H9 (cell line): ENCODE results near the gene TUBB1. TPM values are rescaled to one million over a fixed set of nuclear protein-coding genes. Genes with fewer than 3 reads are reported as not detected.

Source experiments
- DNase-seq: peaks from one replicate; pipeline ENCODE4 v3.0.0-alpha.2; 2017
- H2AFZ ChIP-seq: one replicate; pipeline ENCODE4 v1.6.1; 2013; ENCODE audit warnings: mild to moderate bottlenecking, low read length, control low read depth, moderate library complexity
- H2AK5ac ChIP-seq: 2 replicates; pipeline ENCODE4 v1.6.1; 2013; ENCODE audit warnings: low read length, control low read depth, mixed read lengths; ENCODE audit not compliant: insufficient read length
- H2BK120ac ChIP-seq: one replicate; pipeline ENCODE4 v1.6.1; 2013; ENCODE audit warnings: low read depth, mild to moderate bottlenecking, low read length, control low read depth, inconsistent platforms; ENCODE audit not compliant: poor library complexity, severe bottlenecking
- H2BK12ac ChIP-seq: 2 replicates; pipeline ENCODE4 v1.6.1; 2013; ENCODE audit warnings: low read length, control low read depth, mixed read lengths, low read depth; ENCODE audit not compliant: insufficient read length
- H2BK15ac ChIP-seq: 2 replicates; pipeline ENCODE4 v1.6.1; 2013; ENCODE audit warnings: low read depth, low read length, control low read depth
- H2BK20ac ChIP-seq: one replicate; pipeline ENCODE4 v1.6.1; 2013; ENCODE audit warnings: low read depth, mild to moderate bottlenecking, low read length, control low read depth, inconsistent platforms; ENCODE audit not compliant: poor library complexity, severe bottlenecking
- H2BK5ac ChIP-seq: 2 replicates; pipeline ENCODE4 v1.6.1; 2013; ENCODE audit warnings: low read length, control low read depth, mixed read lengths; ENCODE audit not compliant: insufficient read length
- H3K14ac ChIP-seq: 2 replicates; pipeline ENCODE4 v1.6.1; 2013; ENCODE audit warnings: low read length, control low read depth; ENCODE audit not compliant: insufficient read depth
- H3K18ac ChIP-seq: 2 replicates; pipeline ENCODE4 v1.6.1; 2013; ENCODE audit warnings: low read depth, mild to moderate bottlenecking, mixed read lengths, low read length, control low read depth; ENCODE audit not compliant: insufficient read length
- H3K23ac ChIP-seq: 2 replicates; pipeline ENCODE4 v1.6.1; 2013; ENCODE audit warnings: low read length, control low read depth, mixed read lengths, low read depth; ENCODE audit not compliant: insufficient read length
- H3K23me2 ChIP-seq: 2 replicates; pipeline ENCODE4 v1.6.1; 2013; ENCODE audit warnings: low read depth, mild to moderate bottlenecking, mixed read lengths, low read length, control low read depth; ENCODE audit not compliant: insufficient read length, poor library complexity, severe bottlenecking
- H3K27ac ChIP-seq: 2 replicates; pipeline ENCODE4 v1.5.1; 2013; ENCODE audit warnings: low read length, control low read depth, mixed read lengths, low read depth; ENCODE audit not compliant: insufficient read length
- H3K27me3 ChIP-seq: 2 replicates; pipeline ENCODE4 v1.6.1; 2013; ENCODE audit warnings: low read length, control low read depth, inconsistent platforms; ENCODE audit not compliant: insufficient read depth
- H3K4ac ChIP-seq: 2 replicates; pipeline ENCODE4 v1.6.1; 2013; ENCODE audit warnings: low read depth, mild to moderate bottlenecking, control low read depth, inconsistent platforms, low read length, moderate library complexity
- H3K4me1 ChIP-seq: 2 replicates; pipeline ENCODE4 v1.6.1; 2013; ENCODE audit warnings: low read length, control low read depth, inconsistent platforms; ENCODE audit not compliant: insufficient read depth
- H3K4me2 ChIP-seq: 2 replicates; pipeline ENCODE4 v1.6.1; 2013; ENCODE audit warnings: low read length, control low read depth, mixed read lengths; ENCODE audit not compliant: insufficient read length, insufficient read depth
- H3K56ac ChIP-seq: 2 replicates; pipeline ENCODE4 v1.6.1; 2013; ENCODE audit warnings: low read depth, mild to moderate bottlenecking, mixed read lengths, low read length, control low read depth; ENCODE audit not compliant: insufficient read length
- H3K79me1 ChIP-seq: 2 replicates; pipeline ENCODE4 v1.6.1; 2013; ENCODE audit warnings: low read depth, mild to moderate bottlenecking, moderate library complexity, low read length, control low read depth, inconsistent platforms; ENCODE audit not compliant: insufficient read depth, poor library complexity, severe bottlenecking
- H3K79me2 ChIP-seq: 2 replicates; pipeline ENCODE4 v1.6.1; 2013; ENCODE audit warnings: low read length, control low read depth, inconsistent platforms; ENCODE audit not compliant: insufficient read depth
- H3K9ac ChIP-seq: 2 replicates; pipeline ENCODE4 v1.6.1; 2013; ENCODE audit warnings: low read length, control low read depth, mixed read lengths; ENCODE audit not compliant: insufficient read length; ENCODE audit errors: extremely low read depth
- H3K9me3 ChIP-seq: one replicate; pipeline ENCODE4 v1.6.1; 2013; ENCODE audit warnings: low read depth, low read length, inconsistent platforms; ENCODE audit not compliant: control insufficient read depth
- H3T11ph ChIP-seq: one replicate; pipeline ENCODE4 v1.6.1; 2013; ENCODE audit warnings: mild to moderate bottlenecking, low read length, control low read depth, inconsistent platforms
- H4K20me1 ChIP-seq: one replicate; pipeline ENCODE4 v1.6.1; 2013; ENCODE audit not compliant: control insufficient read depth, insufficient read length, insufficient read depth
- H4K5ac ChIP-seq: 2 replicates; pipeline ENCODE4 v1.6.1; 2013; ENCODE audit warnings: low read depth, mild to moderate bottlenecking, mixed read lengths, low read length, control low read depth; ENCODE audit not compliant: insufficient read length
- H4K8ac ChIP-seq: replicated peaks from 2 replicates; pipeline ENCODE4 v1.6.1; 2013; ENCODE audit warnings: low read length, control low read depth, mixed read lengths, low read depth; ENCODE audit not compliant: insufficient read length
- H4K91ac ChIP-seq: 2 replicates; pipeline ENCODE4 v1.6.1; 2013; ENCODE audit warnings: low read depth, mild to moderate bottlenecking, moderate library complexity, mixed read lengths, low read length, control low read depth; ENCODE audit not compliant: insufficient read length
- H3K27ac Mint-ChIP-seq, 3 experiments: 2 replicates in 2 of 3; 3 replicates in 1 of 3; pipeline ENCODE4 v1.8.0; 2020 to 2021; ENCODE audit warnings: mixed read lengths in 3 of 3, mild to moderate bottlenecking in 1 of 3, moderate library complexity in 1 of 3
- H3K27me3 Mint-ChIP-seq: 2 replicates; pipeline ENCODE4 v1.8.0; 2021; ENCODE audit warnings: low read depth, mild to moderate bottlenecking, moderate library complexity, mixed read lengths
- H3K36me3 Mint-ChIP-seq, 3 experiments: 2 replicates in 2 of 3; 3 replicates in 1 of 3; pipeline ENCODE4 v1.8.0; 2020 to 2021; ENCODE audit warnings: low read depth in 3 of 3, mixed read lengths in 3 of 3; ENCODE audit not compliant: insufficient read depth in 1 of 3
- H3K4me1 Mint-ChIP-seq, 2 experiments: 2 replicates each; pipeline ENCODE4 v1.8.0; 2020; ENCODE audit warnings: mixed read lengths in 2 of 2
- H3K4me3 Mint-ChIP-seq, 2 experiments: 2 replicates in 1 of 2; 3 replicates in 1 of 2; pipeline ENCODE4 v1.8.0; 2020 to 2021; ENCODE audit warnings: mild to moderate bottlenecking in 2 of 2, mixed read lengths in 2 of 2, moderate library complexity in 1 of 2
- H3K9me3 Mint-ChIP-seq, 2 experiments: 2 replicates in 1 of 2; 3 replicates in 1 of 2; pipeline ENCODE4 v1.8.0; 2020; ENCODE audit warnings: mild to moderate bottlenecking in 2 of 2, mixed read lengths in 2 of 2, moderate library complexity in 1 of 2
- WGBS: extraction: QIAGEN DNeasy Blood & Tissue Kit; methylation state at CpG from one replicate; pipeline ENCODE4 v1.1.7; 2013; ENCODE audit warnings: missing lambda C conversion rate, low lambda C conversion rate, mixed read lengths; ENCODE audit not compliant: insufficient read length; ENCODE audit errors: extremely low coverage; 5-methylcytosine and 5-hydroxymethylcytosine counted together
- total RNA-seq: library from RNA; stranded (reverse); gene quantifications from 2 replicates; pipeline ENCODE4 v1.2.1, GENCODE V29; 2021
- TF ChIP-seq, protein P1 (sequence below): fragments of 200-600 bp; sonication (generic); conservative IDR thresholded peaks from 3 replicates; pipeline ENCODE4 v1.8.0; 2021; ENCODE audit warnings: antibody characterized with exemption, mild to moderate bottlenecking

TUBB1 gene
- total RNA-seq, 1 experiment from 2014 or later = not detected

DNA sequence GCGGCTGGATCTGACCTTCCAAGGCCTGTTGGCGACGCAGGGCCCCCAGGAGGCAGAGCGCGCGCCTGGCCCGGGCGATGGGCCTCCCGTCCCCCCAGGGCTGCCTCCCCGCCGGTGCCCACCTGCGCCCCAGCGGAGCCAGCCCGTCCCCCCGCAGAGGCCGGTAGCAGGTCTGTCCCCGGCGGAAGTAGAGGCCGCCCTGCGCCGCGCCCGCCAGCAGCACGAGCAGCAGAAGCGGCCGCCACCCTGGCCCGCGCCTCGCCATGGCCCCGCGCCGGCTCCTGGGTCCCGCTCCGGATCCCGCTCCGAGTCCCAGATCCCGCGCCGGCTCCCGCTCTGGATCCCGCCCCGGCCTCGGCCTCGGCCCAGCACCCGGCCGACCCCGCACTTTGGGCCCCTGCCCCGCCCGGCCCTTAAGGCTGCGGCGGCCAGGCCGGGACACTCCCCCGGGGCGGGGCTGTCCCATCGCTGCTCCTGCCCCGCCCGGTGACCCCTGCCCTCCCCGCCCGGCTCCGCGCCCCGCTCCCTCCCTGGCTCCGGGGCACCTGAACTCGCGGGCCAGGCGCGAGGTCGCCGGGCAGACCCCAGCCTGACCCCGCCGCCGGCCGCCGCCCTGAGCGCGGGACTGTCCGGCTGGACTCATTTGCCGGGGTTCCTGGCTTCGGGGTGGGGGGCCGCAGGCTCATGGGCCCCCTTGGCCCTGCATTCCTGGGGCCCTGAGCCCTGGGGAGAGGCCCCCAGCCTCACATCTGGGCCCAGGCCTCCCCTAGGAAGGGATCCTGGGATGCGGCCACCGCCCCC is 12.2 kb upstream of the TUBB1 start, which contains the start of gene CTSZ:
CTSZ (minus strand) TSS at position 391 of the 801 bp plus-strand sequence; CDS start at position 265, 126 bp downstream.
- Mint-ChIP-seq H3K27me3 (peaks cover 30% of the 10 kb centered on the region), H3K4me1 (peaks cover 25 to 28% of the 10 kb centered on the region in 2 experiments), H3K36me3 (peaks cover 0 to 6% (median 5%) of the 10 kb centered on the region in 3 experiments; a peak in 3 of 7 replicates), H3K27ac (no peak within 1 kb of the TSS), H3K9me3 (no peaks in the 10 kb centered on the region), H3K4me3 (peak within 1 kb of the TSS; percentile 60 to 76)
- no CpG with 5 or more reads among the region's 82 CpGs for WGBS
- Histone ChIP-seq H2AFZ (no peak within 1 kb of the TSS), H3K9me3 (no peaks in the 10 kb centered on the region), H2BK120ac (no peak within 1 kb of the TSS), H2BK20ac (no peak within 1 kb of the TSS), H3K4me1 (peaks cover 7% of the 10 kb centered on the region; the same call in 1 of the 2 replicates), H3K18ac (peak within 1 kb of the TSS; percentile 46), H3K9ac (peak within 1 kb of the TSS; percentile 21), H3K4ac (no peak within 1 kb of the TSS), H4K5ac (no peak within 1 kb of the TSS), H3K79me1 (no peaks in the 10 kb centered on the region), H3K27me3 (no peaks in the 10 kb centered on the region), H3K56ac (no peak within 1 kb of the TSS), H3K23ac (no peak within 1 kb of the TSS), H4K20me1 (no peaks in the 10 kb centered on the region), H4K91ac (no peak within 1 kb of the TSS), H2BK5ac (no peak within 1 kb of the TSS), H3K14ac (peak within 1 kb of the TSS; percentile 82), H2AK5ac (no peak within 1 kb of the TSS), H3K27ac (no peak within 1 kb of the TSS), H4K8ac (no peak within 1 kb of the TSS), H2BK15ac (no peak within 1 kb of the TSS), H3T11ph (no peak within 1 kb of the TSS), H3K4me2 (peak within 1 kb of the TSS; percentile 42), H3K79me2 (no peaks in the 10 kb centered on the region), H3K23me2 (peaks cover 3% of the 10 kb centered on the region), H2BK12ac (no peak within 1 kb of the TSS)
- DNase-seq = peak; percentile 67
- TF ChIP-seq, protein P1, sequence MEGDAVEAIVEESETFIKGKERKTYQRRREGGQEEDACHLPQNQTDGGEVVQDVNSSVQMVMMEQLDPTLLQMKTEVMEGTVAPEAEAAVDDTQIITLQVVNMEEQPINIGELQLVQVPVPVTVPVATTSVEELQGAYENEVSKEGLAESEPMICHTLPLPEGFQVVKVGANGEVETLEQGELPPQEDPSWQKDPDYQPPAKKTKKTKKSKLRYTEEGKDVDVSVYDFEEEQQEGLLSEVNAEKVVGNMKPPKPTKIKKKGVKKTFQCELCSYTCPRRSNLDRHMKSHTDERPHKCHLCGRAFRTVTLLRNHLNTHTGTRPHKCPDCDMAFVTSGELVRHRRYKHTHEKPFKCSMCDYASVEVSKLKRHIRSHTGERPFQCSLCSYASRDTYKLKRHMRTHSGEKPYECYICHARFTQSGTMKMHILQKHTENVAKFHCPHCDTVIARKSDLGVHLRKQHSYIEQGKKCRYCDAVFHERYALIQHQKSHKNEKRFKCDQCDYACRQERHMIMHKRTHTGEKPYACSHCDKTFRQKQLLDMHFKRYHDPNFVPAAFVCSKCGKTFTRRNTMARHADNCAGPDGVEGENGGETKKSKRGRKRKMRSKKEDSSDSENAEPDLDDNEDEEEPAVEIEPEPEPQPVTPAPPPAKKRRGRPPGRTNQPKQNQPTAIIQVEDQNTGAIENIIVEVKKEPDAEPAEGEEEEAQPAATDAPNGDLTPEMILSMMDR = no peak
